Osteoblast (primary cell): ENCODE results near the gene ZMPSTE24. TPM values are rescaled to one million over a fixed set of nuclear protein-coding genes. Genes with fewer than 3 reads are reported as not detected.

Source experiments
- DNase-seq: peaks from one replicate; pipeline ENCODE4 v3.0.0; 2011; ENCODE audit warnings: low spot score, mixed read lengths; ENCODE audit not compliant: insufficient read length; ENCODE audit errors: missing footprints
- H2AFZ ChIP-seq: 2 replicates; pipeline ENCODE4 v1.6.0; 2011; ENCODE audit warnings: mild to moderate bottlenecking, low read length
- H3K27ac ChIP-seq: 2 replicates; pipeline ENCODE4 v1.5.1; 2011; ENCODE audit warnings: mild to moderate bottlenecking, low read depth, low read length, moderate library complexity
- H3K27me3 ChIP-seq: 2 replicates; pipeline ENCODE4 v1.6.0; 2012; ENCODE audit warnings: mild to moderate bottlenecking, control low read depth, inconsistent platforms, low read length, moderate library complexity; ENCODE audit not compliant: insufficient read depth
- H3K36me3 ChIP-seq: 2 replicates; pipeline ENCODE4 v1.5.1; 2011; ENCODE audit warnings: mild to moderate bottlenecking, low read length, control low read depth, moderate library complexity; ENCODE audit not compliant: insufficient read depth
- H3K4me1 ChIP-seq: 2 replicates; pipeline ENCODE4 v1.5.1; 2011; ENCODE audit warnings: mild to moderate bottlenecking, low read length, control low read depth, moderate library complexity; ENCODE audit not compliant: insufficient read depth
- H3K4me2 ChIP-seq: 2 replicates; pipeline ENCODE4 v1.6.0; 2011; ENCODE audit warnings: mild to moderate bottlenecking, low read length; ENCODE audit not compliant: insufficient read depth
- H3K4me3 ChIP-seq: fragments of 200-600 bp; sonication (generic); 3 replicates; pipeline ENCODE4 v1.5.1; 2012; ENCODE audit warnings: mild to moderate bottlenecking, low read length, inconsistent platforms; ENCODE audit not compliant: insufficient read depth
- H3K79me2 ChIP-seq: 2 replicates; pipeline ENCODE4 v1.6.0; 2012; ENCODE audit warnings: mild to moderate bottlenecking, low read length, control low read depth, inconsistent platforms; ENCODE audit not compliant: insufficient read depth
- H3K9me3 ChIP-seq: 2 replicates; pipeline ENCODE4 v1.5.1; 2011; ENCODE audit warnings: low read depth, low read length, control low read depth
- H4K20me1 ChIP-seq: 2 replicates; pipeline ENCODE4 v1.6.0; 2012; ENCODE audit warnings: mild to moderate bottlenecking, low read length, control low read depth; ENCODE audit not compliant: insufficient read depth
- CTCF ChIP-seq: IDR thresholded peaks from 2 replicates; pipeline ENCODE4 v1.5.1; 2011; ENCODE audit warnings: mild to moderate bottlenecking, low read depth, low read length, moderate library complexity; ENCODE audit errors: extremely low read depth
- total RNA-seq: library from RNA; depleted of rRNA; stranded (reverse); fragments of >200 nt; gene quantifications from 2 replicates; pipeline ENCODE4 v1.2.3, GENCODE V29; 2012

ZMPSTE24 gene
- total RNA-seq, 1 donor = 72.4 TPM

- Histone ChIP-seq H2AFZ (no peak overlapping the region), H4K20me1 (no peaks in the 10 kb centered on the region), H3K4me1 (peaks cover 30% of the 10 kb centered on the region), H3K27me3 (no peaks in the 10 kb centered on the region), H3K4me3 (no peak overlapping the region), H3K27ac (no peak overlapping the region), H3K79me2 (no peaks in the 10 kb centered on the region), H3K9me3 (no peaks in the 10 kb centered on the region), H3K36me3 (peaks cover 32% of the 10 kb centered on the region), H3K4me2 (peak overlapping the region; percentile 16)
- TF ChIP-seq CTCF = no peak
- no peak for DNase-seq
Observed at GRCh38 chr1:40239626-40240025, 18.4 kb upstream of the ZMPSTE24 start.

- Histone ChIP-seq H3K36me3 (peaks cover 31% of the 10 kb centered on the region), H3K4me1 (peaks cover 34% of the 10 kb centered on the region), H3K79me2 (no peaks in the 10 kb centered on the region), H3K27me3 (no peaks in the 10 kb centered on the region), H3K9me3 (no peaks in the 10 kb centered on the region), H4K20me1 (no peaks in the 10 kb centered on the region), H3K4me2 (no peak overlapping the region), H2AFZ (no peak overlapping the region), H3K27ac (no peak overlapping the region), H3K4me3 (no peak overlapping the region)
- no peak for TF ChIP-seq CTCF
- no peak for DNase-seq
Observed at GRCh38 chr1:40240390-40240789, 17.6 kb upstream of the ZMPSTE24 start.

- no peaks in the 10 kb centered on the region for H3K27me3 ChIP-seq
- no peak overlapping the region for H3K4me3 ChIP-seq
- no peak for TF ChIP-seq CTCF
- no peaks in the 10 kb centered on the region for H4K20me1 ChIP-seq
- no peak overlapping the region for H2AFZ ChIP-seq
- peak overlapping the region; percentile 55 for H3K27ac ChIP-seq
- H3K36me3 ChIP-seq = peaks cover 21% of the 10 kb centered on the region
- no peaks in the 10 kb centered on the region for H3K79me2 ChIP-seq
- H3K4me1 ChIP-seq = peaks cover 34% of the 10 kb centered on the region
- DNase-seq = no peak
- H3K9me3 ChIP-seq = no peaks in the 10 kb centered on the region
- H3K4me2 ChIP-seq = peak overlapping the region; percentile 58
Observed at GRCh38 chr1:40241362-40241761, 16.7 kb upstream of the ZMPSTE24 start.

- Histone ChIP-seq H3K27me3 (no peaks in the 10 kb centered on the region), H3K36me3 (peaks cover 4% of the 10 kb centered on the region), H3K4me2 (no peak overlapping the region), H3K27ac (no peak overlapping the region), H3K79me2 (no peaks in the 10 kb centered on the region), H2AFZ (no peak overlapping the region), H3K4me1 (peaks cover 34% of the 10 kb centered on the region), H3K4me3 (no peak overlapping the region), H3K9me3 (no peaks in the 10 kb centered on the region), H4K20me1 (no peaks in the 10 kb centered on the region)
- DNase-seq = peak; percentile 37
- TF ChIP-seq CTCF = no peak
Observed at GRCh38 chr1:40243351-40243750, 14.7 kb upstream of the ZMPSTE24 start.
